ENCODE data around the gene RASSF3. TPM values are rescaled to one million over a fixed set of nuclear protein-coding genes. Genes with fewer than 3 reads are reported as not detected.

Gene RASSF3
- total and polyA plus RNA-seq, 2 donors from 2014 or later = 8.2 to 35.6 TPM

DNA sequence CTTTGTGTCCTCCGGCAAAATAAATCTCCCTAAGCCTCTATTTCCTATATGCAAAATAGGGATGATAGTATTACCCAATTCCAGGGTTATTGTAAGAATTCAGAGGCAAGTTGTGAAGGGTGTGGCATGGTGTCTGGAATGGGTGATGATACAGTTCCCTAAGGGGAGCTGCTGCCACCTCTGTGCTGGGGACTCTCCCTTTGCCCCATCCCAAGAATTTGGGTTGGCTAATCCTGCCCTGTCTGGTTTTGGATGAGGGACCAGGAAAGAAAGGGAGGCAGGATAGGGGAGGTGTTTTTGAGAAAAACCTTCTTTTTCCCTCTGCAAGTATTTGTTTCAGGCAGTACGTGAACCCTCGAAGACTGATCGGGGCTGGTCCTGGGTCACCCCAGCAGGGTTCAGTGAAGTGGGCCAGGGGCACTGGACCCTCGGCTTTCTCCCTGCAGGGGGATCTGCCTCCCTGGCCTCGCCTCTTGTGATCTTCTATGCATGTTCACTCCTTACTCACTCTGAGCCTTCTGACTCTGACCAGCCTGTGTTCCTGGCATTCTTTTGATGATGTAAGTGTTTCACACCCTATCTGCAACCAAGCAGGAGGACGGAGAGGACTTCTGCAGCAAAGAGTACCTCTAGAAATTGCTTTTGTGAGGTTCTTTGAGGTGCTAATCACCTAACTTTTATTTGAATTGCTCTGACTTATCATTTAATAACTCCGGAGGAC, 60.8 kb downstream of the RASSF3 start:
- no peak for DNase-seq
- Histone ChIP-seq H3K27ac (ENCODE audit: low read depth in 2 of 2, low read length in 2 of 2) (no peak overlapping the region), H3K9ac (ENCODE audit: low read length in 3 of 3) (no peak overlapping the region), H3K4me1 (ENCODE audit: control insufficient read depth in 2 of 3, insufficient read depth in 2 of 3, low read depth in 1 of 3, low read length in 3 of 3) (peaks cover 10 to 21% (median 14%) of the 10 kb centered on the region in 3 donors), H3K36me3 (ENCODE audit: control insufficient read depth in 2 of 3, insufficient read depth in 3 of 3, low read length in 3 of 3) (no peaks in the 10 kb centered on the region), H3K27me3 (ENCODE audit: control insufficient read depth, insufficient read depth, low read length) (no peaks in the 10 kb centered on the region), H3K9me3 (ENCODE audit: control insufficient read depth in 2 of 3, insufficient read depth in 1 of 3, low read length in 3 of 3) (no peaks in the 10 kb centered on the region), H3K4me3 (ENCODE audit: low read length in 3 of 3) (no peak overlapping the region)
- intact Hi-C loops (cut with DNase I) = no loop called here
- no peak for FAIRE-seq
- no peak for TF ChIP-seq CTCF (IDR thresholded peaks at IDR 0.05; ENCODE audit: borderline replicate concordance, extremely low read depth, insufficient read depth)

GRCh38 chr12:64671681-64672080, 61.4 kb downstream of the RASSF3 start:
- no peak for FAIRE-seq
- no peak overlapping the region for H3K27ac ChIP-seq (ENCODE audit: low read depth in 2 of 2, low read length in 2 of 2)
- H3K4me1 ChIP-seq (ENCODE audit: control insufficient read depth in 2 of 3, insufficient read depth in 2 of 3, low read depth in 1 of 3, low read length in 3 of 3) = peaks cover 10 to 21% (median 11%) of the 10 kb centered on the region in 3 donors
- no peaks in the 10 kb centered on the region for H3K27me3 ChIP-seq (ENCODE audit: control insufficient read depth, insufficient read depth, low read length)
- no peak for TF ChIP-seq CTCF (IDR thresholded peaks at IDR 0.05; ENCODE audit: borderline replicate concordance, extremely low read depth, insufficient read depth)
- no peak for DNase-seq
- H3K4me3 ChIP-seq (ENCODE audit: low read length in 3 of 3) = no peak overlapping the region
- H3K36me3 ChIP-seq (ENCODE audit: control insufficient read depth in 2 of 3, insufficient read depth in 3 of 3, low read length in 3 of 3) = no peaks in the 10 kb centered on the region
- H3K9me3 ChIP-seq (ENCODE audit: control insufficient read depth in 2 of 3, insufficient read depth in 1 of 3, low read length in 3 of 3) = no peaks in the 10 kb centered on the region
- intact Hi-C loops (cut with DNase I) = no loop called here
- no peak overlapping the region for H3K9ac ChIP-seq (ENCODE audit: low read length in 3 of 3)

DNA sequence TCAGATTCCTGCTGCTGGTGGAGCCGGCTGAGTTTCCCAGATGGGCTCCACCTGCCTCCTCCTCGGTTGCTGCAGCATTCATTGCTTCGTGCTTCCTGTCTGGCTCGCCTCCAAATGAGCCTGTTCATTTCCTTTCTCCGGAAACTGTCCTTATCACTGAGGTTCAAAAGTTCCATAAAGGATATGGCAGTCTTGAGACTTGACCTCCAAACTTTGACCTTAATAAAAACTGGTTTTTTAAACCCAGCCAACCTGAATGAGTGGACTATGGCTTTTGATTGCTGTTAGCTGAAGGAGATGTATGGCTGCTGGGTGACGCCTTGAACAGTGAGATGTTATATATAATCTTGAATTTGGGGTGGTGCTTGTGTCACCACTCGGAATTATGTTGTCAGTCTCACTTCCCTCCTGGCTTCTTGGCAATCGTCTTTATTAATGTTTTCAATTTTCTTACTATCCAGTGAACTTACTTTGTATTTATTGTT, 62.7 kb downstream of the RASSF3 start:
- no peak overlapping the region for H3K9ac ChIP-seq (ENCODE audit: low read length in 3 of 3)
- no peaks in the 10 kb centered on the region for H3K36me3 ChIP-seq (ENCODE audit: control insufficient read depth in 2 of 3, insufficient read depth in 3 of 3, low read length in 3 of 3)
- H3K4me1 ChIP-seq (ENCODE audit: control insufficient read depth in 2 of 3, insufficient read depth in 2 of 3, low read depth in 1 of 3, low read length in 3 of 3) = peaks cover 10 to 21% (median 11%) of the 10 kb centered on the region in 3 donors

More for the DNA sequence above, 62.7 kb downstream of the RASSF3 start:
- DNase-seq (peak in 4 of 5 donors; percentile 44 to 85 (median 72)), FAIRE-seq (no peak)
- H3K27me3 ChIP-seq (ENCODE audit: control insufficient read depth, insufficient read depth, low read length) = no peaks in the 10 kb centered on the region
- intact Hi-C loops (cut with DNase I) = no loop called here
- peak overlapping the region in 1 of 3 donors; percentile 3 for H3K4me3 ChIP-seq (ENCODE audit: low read length in 3 of 3)
- no peak for TF ChIP-seq CTCF (IDR thresholded peaks at IDR 0.05; ENCODE audit: borderline replicate concordance, extremely low read depth, insufficient read depth)
- H3K9me3 ChIP-seq (ENCODE audit: control insufficient read depth in 2 of 3, insufficient read depth in 1 of 3, low read length in 3 of 3) = no peaks in the 10 kb centered on the region
- no peak overlapping the region for H3K27ac ChIP-seq (ENCODE audit: low read depth in 2 of 2, low read length in 2 of 2)
